HG02588 (cell line): ENCODE results near the gene MKRN2.
"Not testable (repeated sequence)": the region's sequence is repeated elsewhere in the genome, so short reads cannot be mapped to it uniquely, and the experiment has no call there.

Experiments used
- ATAC-seq: cut with Tn5 transposase; IDR thresholded peaks from one replicate; pipeline ENCODE4 v1.9.1; 2021; ENCODE audit warnings: mild to moderate bottlenecking, moderate library complexity; ENCODE audit not compliant: unreplicated experiment

The MKRN2 gene

DNA sequence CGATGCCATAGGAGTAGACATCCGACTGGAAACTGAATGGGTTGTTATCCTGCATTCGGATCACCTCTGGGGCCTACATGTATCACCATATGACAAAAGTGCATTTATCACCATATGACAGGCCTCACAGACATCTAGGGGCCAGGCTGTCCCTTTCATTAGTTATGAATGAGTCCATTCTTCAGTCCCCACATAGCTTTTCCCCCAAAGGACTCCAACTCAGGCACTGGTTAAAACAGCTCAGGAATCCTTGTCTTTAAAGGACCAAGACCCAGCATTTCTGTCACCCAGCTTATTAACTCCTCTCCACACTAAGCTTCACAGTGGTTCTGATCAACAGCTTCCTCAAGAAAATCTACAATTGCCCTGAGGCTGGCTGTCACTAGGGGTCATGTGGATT, 28.3 kb downstream of the MKRN2 start:
- no peak for ATAC-seq

DNA sequence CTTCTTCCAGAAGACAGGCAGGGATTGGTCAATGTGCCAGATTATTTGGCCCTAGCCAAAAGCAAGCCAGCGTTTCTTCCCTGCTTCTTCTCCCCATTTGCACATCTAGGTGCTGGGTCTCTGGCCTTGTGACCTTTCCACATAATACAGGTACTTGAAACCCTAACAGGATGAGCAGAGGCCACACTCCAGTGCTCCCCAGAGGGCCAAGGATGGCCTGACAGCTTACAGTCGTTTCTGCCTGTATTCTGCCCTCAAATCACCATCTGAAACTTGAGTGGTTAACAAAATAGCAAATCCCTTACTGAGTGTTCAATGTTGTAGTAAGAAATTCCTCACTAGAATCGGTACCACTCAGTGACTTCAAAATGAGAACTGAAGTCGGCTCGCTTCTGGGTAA, 29.1 kb downstream of the MKRN2 start:
- ATAC-seq: peak; percentile 59

DNA sequence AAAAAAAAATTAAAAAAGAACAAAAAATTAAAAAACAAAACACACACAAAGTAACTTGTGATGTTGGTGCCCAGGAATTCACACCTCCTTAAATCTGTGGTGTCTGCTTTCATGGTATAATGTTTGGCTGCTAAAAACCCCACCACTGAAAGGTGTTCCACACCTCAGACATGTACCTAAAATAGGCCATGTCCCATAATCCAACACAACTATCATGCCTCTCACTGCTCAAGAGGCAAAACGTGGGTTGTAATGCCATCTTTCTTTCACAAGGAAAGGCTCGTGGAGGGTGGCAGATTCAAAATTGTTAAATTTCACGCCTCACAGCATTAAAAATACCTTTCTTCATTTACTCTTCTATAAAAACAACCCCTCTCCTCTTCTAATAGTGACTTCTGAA, 29.5 kb downstream of the MKRN2 start:
- no peak for ATAC-seq

DNA sequence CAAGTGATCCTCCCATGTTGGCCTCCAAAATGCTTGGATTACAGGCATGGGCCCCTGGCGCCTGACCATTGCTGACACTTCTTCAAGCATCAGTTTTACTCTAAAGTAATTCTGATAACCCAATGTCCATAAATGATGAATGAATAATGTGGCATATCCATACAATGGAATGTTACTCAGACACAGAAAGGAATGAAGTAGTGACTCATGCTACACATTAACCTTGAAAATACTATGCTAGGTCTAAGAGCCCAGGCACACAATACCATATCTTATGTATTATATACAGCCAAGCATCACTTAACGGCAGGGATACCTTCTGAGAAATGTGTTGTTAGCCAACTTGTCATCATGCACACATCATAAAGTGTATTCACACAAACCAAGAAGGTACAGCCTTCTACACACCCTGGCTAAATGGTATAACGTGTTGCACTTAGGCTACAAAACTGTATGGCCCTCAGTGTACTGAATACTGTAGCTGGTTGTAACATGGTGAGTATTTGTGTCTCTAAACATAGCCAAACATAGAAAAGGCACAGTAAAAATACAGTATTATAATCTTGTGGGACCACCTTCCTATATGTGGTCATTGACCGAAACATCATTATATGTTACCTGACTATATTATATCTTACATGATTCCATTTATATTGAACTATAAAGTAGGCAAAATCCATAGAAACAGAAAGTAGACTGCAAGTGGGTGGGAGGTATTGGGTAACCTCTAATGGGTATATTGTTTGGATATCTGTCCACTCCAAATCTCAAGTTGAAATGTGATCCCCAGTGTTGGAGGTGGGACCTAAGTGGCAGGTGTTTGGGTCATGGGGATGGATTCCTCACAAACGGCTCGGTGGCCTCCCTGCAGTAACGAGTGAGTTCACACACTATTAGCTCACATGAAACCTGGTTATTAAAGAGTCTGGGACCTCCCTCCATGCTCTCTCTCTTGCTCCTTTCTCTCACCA, 31.4 kb downstream of the MKRN2 start:
- ATAC-seq: no peak

DNA sequence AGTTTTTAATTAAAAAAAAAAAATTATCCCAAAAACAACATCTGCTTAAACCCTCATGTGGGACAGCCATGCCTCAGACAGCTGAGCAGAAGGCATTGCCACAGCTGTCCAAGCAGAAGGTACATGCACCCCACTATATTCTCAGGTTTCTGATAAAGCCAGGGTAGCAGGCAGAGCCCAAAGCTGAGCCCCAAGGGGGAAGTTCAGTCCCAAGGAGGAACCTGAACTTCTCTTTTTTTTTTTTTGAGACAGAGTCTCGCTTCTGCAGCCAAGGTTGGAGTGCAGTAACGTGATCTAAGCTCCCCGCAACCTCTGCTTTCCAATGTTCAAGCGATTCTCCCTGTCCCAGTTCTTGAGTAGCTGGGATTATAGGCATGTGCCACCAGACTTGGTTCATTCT, 33.2 kb downstream of the MKRN2 start:
- no peak for ATAC-seq

DNA sequence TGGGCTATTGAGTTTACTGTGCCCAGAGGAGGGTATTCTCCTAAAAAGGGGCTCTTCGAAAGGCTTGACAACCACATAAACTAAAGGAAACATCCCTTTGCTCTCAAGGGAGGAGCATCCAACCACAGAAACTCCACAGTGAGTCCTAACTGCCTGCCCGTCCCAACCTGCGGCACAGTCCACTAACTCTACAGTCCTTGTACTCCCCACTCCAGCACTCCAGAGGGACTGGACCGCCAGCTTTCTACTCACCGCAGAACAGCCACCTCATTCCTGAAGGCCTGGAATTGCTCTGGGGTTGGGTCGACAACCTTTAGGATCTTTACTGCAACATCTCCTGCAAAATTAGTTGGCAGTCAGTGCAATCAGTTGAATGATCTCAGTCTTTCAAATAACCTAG, 34.6 kb downstream of the MKRN2 start:
- no peak for ATAC-seq

DNA sequence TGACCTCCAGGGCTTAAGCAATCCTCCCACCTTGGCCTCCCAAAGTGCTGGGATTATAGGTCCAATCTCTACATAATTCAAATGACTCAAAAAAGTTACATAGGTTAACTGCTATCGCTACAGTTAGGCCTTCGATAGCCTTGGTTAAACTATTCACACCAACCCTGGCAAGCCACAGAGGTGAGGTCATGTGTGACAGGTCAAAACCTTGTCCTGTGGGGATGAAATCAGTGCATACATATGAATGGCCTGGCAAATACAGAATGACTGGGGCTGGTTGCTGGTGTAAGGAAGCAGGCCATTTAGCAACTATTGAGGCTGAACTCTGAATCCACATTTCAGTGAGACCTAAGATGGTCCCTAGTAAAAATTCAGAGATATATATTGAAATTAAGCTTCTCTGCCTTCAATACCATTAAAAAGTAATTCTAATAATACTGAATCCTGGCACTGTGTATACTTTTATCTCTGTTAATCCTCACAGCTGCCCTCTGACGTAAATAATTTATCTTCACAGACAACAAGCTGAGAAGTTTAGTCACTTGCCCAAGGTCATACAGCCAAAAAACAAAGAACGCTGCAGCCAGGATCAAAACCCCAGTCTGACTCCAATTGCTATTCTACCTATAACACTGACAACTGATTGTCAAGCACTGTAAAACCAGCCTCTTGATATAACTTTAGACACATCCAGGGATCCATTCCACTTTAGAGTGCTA, 35.3 kb downstream of the MKRN2 start:
- no peak for ATAC-seq

DNA sequence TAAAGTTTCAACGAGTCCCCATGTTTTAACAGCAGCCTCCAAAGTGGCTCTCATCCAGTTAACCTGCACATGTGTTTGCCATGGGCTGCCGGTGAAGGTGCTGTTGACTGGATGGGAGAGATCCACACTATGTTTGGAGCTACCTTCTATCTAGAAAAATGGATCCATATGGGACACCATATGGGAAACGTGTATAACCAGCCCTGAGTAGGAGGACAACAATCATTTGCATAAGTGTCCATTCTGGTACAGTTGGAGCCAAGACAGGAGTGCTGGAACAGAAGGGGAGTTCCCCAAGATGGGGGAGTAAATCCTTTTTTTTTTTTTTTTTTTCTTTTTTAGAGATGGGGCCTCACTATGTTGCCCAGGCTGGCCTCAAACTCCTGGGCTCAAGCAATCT, 36.6 kb downstream of the MKRN2 start:
- no peak for ATAC-seq

DNA sequence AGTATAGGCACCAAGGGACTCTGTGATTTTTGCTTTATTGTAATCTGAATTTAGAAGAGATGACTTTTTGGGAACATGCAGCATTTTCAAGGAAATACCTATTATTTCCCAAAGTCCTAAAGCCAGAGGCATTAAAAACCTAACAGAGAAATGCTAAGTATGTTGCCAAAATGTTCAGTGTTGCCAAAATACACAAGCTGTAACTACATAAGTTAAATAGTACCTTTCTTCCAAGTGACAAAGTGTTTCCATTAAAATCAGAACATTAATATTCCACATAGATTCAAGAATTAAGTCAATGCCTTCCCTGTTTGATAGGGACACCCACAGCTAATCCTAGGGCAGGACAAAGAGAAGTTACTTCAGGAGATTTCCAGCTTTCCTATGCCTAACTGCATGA, 42.0 kb downstream of the MKRN2 start:
- no peak for ATAC-seq

DNA sequence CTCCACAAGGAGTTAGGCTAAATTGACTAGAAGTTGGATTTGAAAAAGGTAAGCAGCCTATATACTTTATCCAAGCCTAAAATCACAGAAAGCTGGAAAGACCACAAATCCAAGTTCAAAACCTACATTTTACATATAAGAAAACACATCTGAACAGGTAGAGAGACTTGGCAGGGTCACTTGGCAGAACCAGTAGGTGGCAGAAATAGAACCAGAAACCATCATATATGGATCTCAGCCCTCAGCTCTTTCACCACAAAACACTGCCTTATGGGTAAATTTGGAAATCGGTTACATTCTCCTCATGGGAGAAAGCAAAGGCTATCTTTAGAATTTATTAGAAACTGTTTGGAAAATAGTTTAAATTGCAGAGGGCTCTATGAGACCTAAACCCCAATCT, 44.2 kb downstream of the MKRN2 start:
- ATAC-seq: no peak

DNA sequence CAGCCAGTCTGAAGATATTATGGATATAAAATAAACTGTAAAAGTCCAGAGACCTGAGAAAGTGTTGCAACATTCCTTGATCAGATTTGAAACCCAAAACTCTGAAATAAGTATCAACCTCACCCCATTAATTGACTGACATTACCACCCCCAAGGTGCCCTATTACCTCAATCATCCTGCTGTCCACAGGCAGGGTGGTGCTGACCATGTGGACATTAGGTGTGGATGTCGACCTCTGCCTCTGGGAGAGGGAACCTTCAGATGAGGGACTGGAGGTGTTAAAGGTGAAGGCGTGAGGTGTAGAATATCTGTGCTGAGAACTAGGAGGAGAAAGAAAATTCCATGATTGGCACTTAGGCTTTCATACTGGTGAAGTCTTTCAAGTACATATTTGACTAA, 47.1 kb downstream of the MKRN2 start:
- no peak for ATAC-seq

DNA sequence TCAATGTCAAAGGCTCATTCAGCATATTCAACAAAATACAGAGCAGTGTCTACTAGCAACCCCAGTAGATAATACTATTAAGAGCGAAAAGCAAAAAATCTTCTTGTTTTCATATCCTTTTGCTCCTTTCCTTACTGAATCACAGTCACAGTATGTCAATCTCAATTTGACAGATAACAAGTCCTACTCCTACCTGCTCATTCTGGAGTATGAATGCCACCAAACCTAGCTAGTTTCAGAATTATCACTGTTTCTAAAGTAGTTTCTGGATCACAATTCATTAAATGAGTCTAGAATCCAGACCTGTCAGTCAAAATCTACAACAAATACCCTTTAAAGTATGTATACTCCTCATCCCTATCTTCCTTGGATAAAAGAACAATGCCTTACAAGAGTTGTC, 51.5 kb downstream of the MKRN2 start:
- ATAC-seq: no peak

DNA sequence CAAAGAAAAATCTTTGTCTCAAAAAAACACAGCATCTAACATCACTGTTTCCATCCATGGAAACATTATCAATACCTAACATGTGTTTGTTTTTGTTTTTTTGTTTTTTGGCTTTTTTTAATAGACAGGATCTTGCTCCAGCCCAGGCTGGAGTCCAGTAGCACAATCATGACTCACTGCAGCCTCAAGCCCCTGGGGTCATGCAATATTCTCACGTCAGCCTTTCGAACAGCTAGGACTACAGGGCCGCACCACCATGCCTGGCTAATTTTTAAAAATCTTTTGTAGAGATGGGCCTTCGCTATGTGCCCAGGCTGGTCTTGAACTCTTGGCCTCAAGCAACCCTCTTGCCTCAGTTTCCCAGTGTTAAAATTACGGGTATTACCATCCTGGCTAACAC, 54.2 kb downstream of the MKRN2 start:
- no peak for ATAC-seq

DNA sequence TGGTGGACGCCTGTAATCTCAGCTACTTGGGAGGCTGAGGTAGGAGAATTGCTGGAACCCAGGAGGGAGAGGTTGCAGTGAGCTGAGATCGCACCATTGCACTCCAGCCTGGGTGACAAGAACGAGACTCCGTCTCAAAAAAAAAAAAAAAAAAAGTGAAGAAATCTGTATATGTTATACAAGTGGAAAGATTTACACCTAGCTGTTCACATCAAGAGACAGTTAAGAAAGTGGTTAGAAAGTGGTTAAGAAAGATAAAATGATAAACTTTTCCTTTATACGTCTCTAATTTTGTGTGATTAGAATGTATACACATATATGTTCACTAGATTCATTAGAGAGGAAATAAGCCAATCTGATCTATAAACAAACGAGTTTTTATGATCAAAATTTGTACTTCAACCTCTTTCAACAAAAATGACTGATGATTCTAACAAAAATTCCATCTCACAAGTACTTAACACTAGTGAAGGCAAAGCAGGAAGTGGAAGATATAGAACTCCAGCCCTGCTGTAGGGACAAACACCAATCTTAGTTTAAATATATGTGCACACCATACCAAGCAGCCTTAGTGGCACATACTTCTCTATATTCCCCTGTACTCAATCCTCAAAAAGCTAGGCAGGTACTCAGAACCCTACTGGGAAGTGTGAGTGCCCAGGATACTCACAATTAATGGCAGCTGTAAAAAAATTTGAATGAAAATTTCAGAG, 55.8 kb downstream of the MKRN2 start:
- no peak for ATAC-seq

DNA sequence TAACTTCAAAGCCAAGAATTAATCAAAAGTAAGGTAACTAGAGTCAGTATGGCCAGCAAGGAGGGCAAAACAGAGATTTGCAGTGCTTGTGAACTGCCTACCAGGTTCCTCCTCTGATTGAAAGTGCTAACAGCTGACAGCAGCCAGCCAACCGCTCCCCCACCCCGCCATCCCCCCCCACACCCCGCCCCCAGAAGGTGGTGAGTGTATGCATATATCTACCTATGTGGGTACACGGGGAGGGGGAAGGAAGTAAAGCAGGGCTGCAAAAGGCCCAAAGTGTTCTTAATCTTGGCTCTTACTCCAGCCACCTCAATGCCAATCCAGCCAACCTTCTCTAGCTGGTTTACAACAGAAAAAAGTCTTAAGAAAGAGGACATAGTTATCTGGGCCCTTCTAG, 56.4 kb downstream of the MKRN2 start:
- no peak for ATAC-seq

DNA sequence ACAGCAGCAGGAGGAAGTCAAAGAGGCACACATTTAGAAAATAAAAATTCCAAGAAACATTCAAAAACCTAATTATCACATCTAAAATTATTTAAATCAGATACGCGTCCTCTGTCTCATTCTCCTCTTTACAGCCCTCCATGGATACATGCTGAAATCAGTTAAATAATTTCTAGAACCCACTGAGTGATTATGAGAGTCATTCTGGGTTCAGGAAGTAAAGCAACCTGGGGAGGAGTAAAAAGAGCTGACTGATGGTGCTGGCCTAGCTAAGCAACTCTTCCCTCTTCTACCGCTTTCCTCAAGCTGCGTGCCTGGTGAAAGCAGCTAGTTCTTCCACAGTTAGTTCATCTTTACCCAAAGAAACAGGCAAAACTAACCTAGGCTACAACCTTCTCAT, 58.4 kb downstream of the MKRN2 start:
- ATAC-seq: no peak

DNA sequence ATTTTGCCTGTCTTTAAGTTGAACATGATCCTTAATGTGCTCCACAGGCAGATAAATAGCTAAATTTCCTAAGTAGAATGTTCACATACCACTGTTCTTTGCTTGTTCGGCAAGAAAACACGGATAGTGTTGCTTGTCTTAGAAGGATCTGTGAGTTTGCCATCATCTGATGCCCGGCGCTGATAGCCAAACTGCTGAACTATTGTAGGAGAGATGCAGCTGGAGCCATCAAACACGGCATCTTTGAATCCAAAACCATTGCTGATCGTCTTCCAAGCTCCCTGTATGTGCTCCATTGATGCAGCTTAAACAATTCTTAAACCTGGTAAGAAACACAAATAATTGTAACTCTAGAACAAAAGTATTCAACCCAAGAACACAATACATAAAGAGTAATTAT, 61.5 kb downstream of the MKRN2 start:
- ATAC-seq: no peak

DNA sequence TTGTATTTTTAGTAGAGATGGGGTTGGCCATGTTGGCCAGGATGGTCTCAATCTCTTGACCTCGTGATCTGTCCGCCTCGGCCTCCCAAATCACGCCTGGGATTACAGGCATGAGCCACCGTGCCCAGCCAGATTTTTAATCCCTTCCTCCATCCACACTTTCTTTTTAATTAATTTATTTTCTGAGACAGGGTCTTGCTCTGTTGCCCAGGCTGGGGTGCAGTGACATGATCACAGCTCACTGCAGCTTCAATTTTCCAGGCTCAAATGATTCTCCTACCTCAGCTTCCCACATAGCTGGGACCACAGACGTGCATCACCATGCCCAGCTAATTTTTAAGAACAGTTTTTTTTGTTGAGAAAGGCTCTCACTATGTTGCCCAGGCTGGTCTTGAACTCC, 63.4 kb downstream of the MKRN2 start:
- no peak for ATAC-seq

DNA sequence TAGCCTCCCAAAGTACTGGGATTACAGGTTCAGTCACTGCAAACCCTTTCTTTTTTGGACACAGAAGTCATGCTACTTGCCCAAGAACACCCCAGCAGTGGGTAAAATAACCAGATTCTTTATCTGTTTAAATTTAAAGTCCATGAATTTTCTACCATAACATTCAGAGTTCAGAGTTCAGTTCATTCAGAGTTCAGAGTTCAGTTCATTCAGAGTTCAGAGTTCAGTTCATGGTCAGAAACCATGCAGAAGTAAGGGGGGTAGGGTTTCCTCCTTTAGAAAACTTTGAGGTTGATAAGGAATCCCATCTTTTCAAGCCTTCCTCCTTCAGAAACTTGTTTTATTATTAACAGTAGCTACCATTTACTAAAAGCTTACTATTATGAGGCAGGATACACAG, 63.8 kb downstream of the MKRN2 start:
- ATAC-seq: no peak

DNA sequence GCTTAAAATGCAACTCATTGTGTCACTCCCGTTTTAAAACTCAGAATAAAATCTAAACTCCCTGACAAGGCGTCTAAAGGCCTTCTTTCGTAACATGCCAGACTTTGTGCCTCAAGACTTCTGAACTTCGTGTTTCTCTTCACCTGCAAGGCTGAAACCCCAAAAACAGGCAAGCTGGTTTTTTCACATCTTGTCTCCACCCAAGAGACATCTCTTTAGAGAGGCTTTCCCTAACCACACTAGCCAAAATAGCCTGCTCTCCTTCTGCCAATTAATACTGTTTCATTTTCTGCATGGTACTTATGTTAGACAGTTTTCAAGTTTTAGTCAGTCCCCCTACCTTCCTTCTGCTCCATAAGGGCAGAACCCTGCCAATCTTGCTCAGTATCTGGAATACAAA, 65.4 kb downstream of the MKRN2 start:
- no peak for ATAC-seq

DNA sequence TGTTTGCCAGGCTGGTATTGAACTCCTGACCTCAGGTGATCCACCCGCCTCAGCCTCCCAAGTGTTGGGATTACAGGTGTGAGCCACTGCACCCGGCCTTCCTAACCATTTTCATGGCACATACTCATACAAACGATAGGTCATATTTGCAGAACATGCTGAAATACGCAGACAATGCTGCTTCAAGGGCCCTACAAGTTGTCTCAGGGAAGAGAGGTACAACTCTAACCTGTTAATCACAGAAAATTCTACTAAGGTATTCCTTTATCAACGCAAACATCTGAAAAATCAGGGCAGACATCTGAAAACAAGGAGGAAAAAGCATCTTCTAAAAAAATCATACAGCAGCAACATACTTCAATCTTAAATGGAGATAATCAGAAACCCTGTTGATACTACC, 67.2 kb downstream of the MKRN2 start:
- no peak for ATAC-seq

DNA sequence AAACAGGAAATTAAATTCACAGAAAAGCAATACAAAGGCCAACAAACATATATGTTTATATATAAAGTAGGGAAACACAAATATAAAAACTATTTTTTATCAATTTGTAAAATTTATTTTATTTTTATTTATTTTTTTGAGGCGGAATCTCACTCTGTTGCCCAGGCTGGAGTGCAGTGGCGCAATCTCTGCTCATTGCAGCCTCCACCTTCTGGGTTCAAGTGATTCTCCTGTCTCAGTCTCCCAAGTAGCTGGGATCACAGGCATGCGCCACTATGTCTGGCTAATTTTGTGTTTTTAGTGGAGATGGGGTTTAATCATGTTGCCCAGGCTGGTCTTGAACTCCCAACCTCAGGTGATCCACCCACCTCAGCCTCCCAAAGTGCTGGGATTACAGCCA, 68.1 kb downstream of the MKRN2 start:
- not testable (repeated sequence) for ATAC-seq
